ENCODE data around the gene CCDC51. TPM values are rescaled to one million over a fixed set of nuclear protein-coding genes. Genes with fewer than 3 reads are reported as not detected.

The CCDC51 gene
- total and polyA plus RNA-seq, 2 donors (not counting 3 experiments of a cell fraction or from before 2014, with no cell fraction given): 11.2 to 11.3 TPM

GRCh38 chr3:48431224-48432029 lies 8.5 kb downstream of the CCDC51 start:
- no peak overlapping the region for H2AFZ ChIP-seq (ENCODE audit: low read depth, low read length)
- ChIA-PET POLR2A (no interaction called here), CTCF (interaction anchor here (1.0 to 10.4 kb wide), 4 partner anchors 9 to 237 kb away, joined by 3 to 723 read pairs (median 49); no protein-coding TSS in a partner anchor)
- no TSS peak for BruUV-seq (replicated peaks)
- no peaks in the 10 kb centered on the region for H3K79me2 ChIP-seq (ENCODE audit: control insufficient read depth, insufficient read depth, low read length)
- no peak for TF ChIP-seq POLR2A (IDR thresholded peaks at IDR 0.05; ENCODE audit: low read depth, low read length)
- intact Hi-C loops (cut with micrococcal nuclease) (no loop called here), dilution Hi-C loops (cut with MboI; ENCODE audit: extremely low pct_ligation_motif_present, low sequenced_read_pairs) (no loop called here)
- peaks cover 0 to 9% of the 10 kb centered on the region in 2 experiments for H3K36me3 ChIP-seq (ENCODE audit: control insufficient read depth in 2 of 2, extremely low read depth in 1 of 2, insufficient read depth in 2 of 2, low read length in 2 of 2)
- H3K9me1 ChIP-seq (replicated peaks; ENCODE audit: control insufficient read depth, extremely low read depth, insufficient read depth, low read length): no peaks in the 10 kb centered on the region
- H3K4me3 ChIP-seq (replicated peaks in 1 of 3; ENCODE audit: insufficient read depth in 1 of 3, low read depth in 1 of 3, low read length in 3 of 3): no peak overlapping the region
- H3K9ac ChIP-seq (replicated peaks; ENCODE audit: extremely low read depth, insufficient read depth, low read length): no peak overlapping the region
- no peaks in the 10 kb centered on the region for H3K27me3 ChIP-seq (ENCODE audit: control insufficient read depth in 2 of 2, insufficient read depth in 2 of 2, low read length in 2 of 2)
- no peaks in the 10 kb centered on the region for H3K9me3 ChIP-seq (replicated peaks; ENCODE audit: control insufficient read depth, insufficient read depth, low read length)
- no peaks in the 10 kb centered on the region for H4K20me1 ChIP-seq (replicated peaks; ENCODE audit: control insufficient read depth, extremely low read depth, insufficient read depth, low read length)
- no peak for FAIRE-seq
- no peak overlapping the region for H3K4me2 ChIP-seq (ENCODE audit: insufficient read depth, low read length)
- H3K4me1 ChIP-seq (ENCODE audit: control insufficient read depth, extremely low read depth, insufficient read depth, low read length): peaks cover 14% of the 10 kb centered on the region
- no peak overlapping the region for H3K27ac ChIP-seq (ENCODE audit: insufficient read depth, low read depth, low read length)
- no peak for DNase-seq (ENCODE audit: low read depth, low spot score)

- no peak overlapping the region for H3K9ac ChIP-seq (replicated peaks; ENCODE audit: extremely low read depth, insufficient read depth, low read length)
- peaks cover 0 to 9% of the 10 kb centered on the region in 2 experiments for H3K36me3 ChIP-seq (ENCODE audit: control insufficient read depth in 2 of 2, extremely low read depth in 1 of 2, insufficient read depth in 2 of 2, low read length in 2 of 2)
- no peak for TF ChIP-seq JUN (IDR thresholded peaks at IDR 0.05; ENCODE audit: borderline replicate concordance, insufficient read depth, insufficient read length, low read depth)
- TF ChIP-seq FOS (IDR thresholded peaks at IDR 0.05; ENCODE audit: borderline replicate concordance, insufficient read depth, low read length): no peak
- TF ChIP-seq POLR2AphosphoS5 (IDR thresholded peaks at IDR 0.05; ENCODE audit: insufficient read depth, low read depth, low read length): no peak
- no peak for TF ChIP-seq EZH2 (IDR thresholded peaks at IDR 0.05; ENCODE audit: borderline replicate concordance, low read depth, low read length, severe bottlenecking)
- TF ChIP-seq CTCF (IDR thresholded peaks at IDR 0.05; ENCODE audit: extremely low read depth in 1 of 2, insufficient read depth in 1 of 2, low read depth in 1 of 2, low read length in 2 of 2): no peak
- no peak for TF ChIP-seq MYC (IDR thresholded peaks at IDR 0.05; ENCODE audit: low read depth, low read length)
- no peak for TF ChIP-seq MAX (IDR thresholded peaks at IDR 0.05; ENCODE audit: insufficient read depth, insufficient read length)
- no peak for TF ChIP-seq GATA2 (IDR thresholded peaks at IDR 0.05; ENCODE audit: insufficient read depth, insufficient read length, low read depth, low read length)
- TF ChIP-seq POLR2A (IDR thresholded peaks at IDR 0.05; ENCODE audit: low read depth, low read length): no peak
- H3K27ac ChIP-seq (ENCODE audit: insufficient read depth, low read depth, low read length): no peak overlapping the region
- H3K79me2 ChIP-seq (ENCODE audit: control insufficient read depth, insufficient read depth, low read length): no peaks in the 10 kb centered on the region
- H3K4me1 ChIP-seq (ENCODE audit: control insufficient read depth, extremely low read depth, insufficient read depth, low read length): peaks cover 10% of the 10 kb centered on the region
- ChIA-PET CTCF (interaction anchor here (1.3 to 10.4 kb wide), 3 partner anchors 31 to 236 kb away, joined by 4 to 723 read pairs (median 94); no protein-coding TSS in a partner anchor), POLR2A (no interaction called here)
- no TSS peak for BruUV-seq (replicated peaks)
- DNase-seq (ENCODE audit: low read depth, low spot score) (no peak), FAIRE-seq (no peak)
- H3K4me3 ChIP-seq (replicated peaks in 1 of 3; ENCODE audit: insufficient read depth in 1 of 3, low read depth in 1 of 3, low read length in 3 of 3): no peak overlapping the region
- no peak overlapping the region for H2AFZ ChIP-seq (ENCODE audit: low read depth, low read length)
- intact Hi-C loops (cut with micrococcal nuclease): no loop called here
- no peaks in the 10 kb centered on the region for H3K9me3 ChIP-seq (replicated peaks; ENCODE audit: control insufficient read depth, insufficient read depth, low read length)
- no peak overlapping the region for H3K4me2 ChIP-seq (ENCODE audit: insufficient read depth, low read length)
- dilution Hi-C loops (cut with MboI; ENCODE audit: extremely low pct_ligation_motif_present, low sequenced_read_pairs): no loop called here
- H4K20me1 ChIP-seq (replicated peaks; ENCODE audit: control insufficient read depth, extremely low read depth, insufficient read depth, low read length): no peaks in the 10 kb centered on the region
- no peaks in the 10 kb centered on the region for H3K27me3 ChIP-seq (ENCODE audit: control insufficient read depth in 2 of 2, insufficient read depth in 2 of 2, low read length in 2 of 2)
- no peaks in the 10 kb centered on the region for H3K9me1 ChIP-seq (replicated peaks; ENCODE audit: control insufficient read depth, extremely low read depth, insufficient read depth, low read length)
Measured at GRCh38 chr3:48430708-48431101, 9.2 kb downstream of the CCDC51 start.
